GM12872 (cell line): ENCODE data around the gene HOXB6.

Source experiments
- CTCF ChIP-seq: IDR thresholded peaks from 3 replicates; pipeline ENCODE4 v1.5.1; 2011; ENCODE audit warnings: low read depth, mild to moderate bottlenecking, low read length, moderate library complexity; ENCODE audit not compliant: insufficient read depth

The HOXB6 gene

GRCh38 chr17:48639982-48640857 is 35.4 kb upstream of the HOXB6 start:
- no peak for TF ChIP-seq CTCF

- no peak for TF ChIP-seq CTCF
Measured at GRCh38 chr17:48639136-48639535, 34.4 kb upstream of the HOXB6 start.

- no peak for TF ChIP-seq CTCF
Measured at GRCh38 chr17:48637323-48638260, 32.8 kb upstream of the HOXB6 start.

- TF ChIP-seq CTCF = peak; percentile 83
Measured at GRCh38 chr17:48636177-48637018, 31.6 kb upstream of the HOXB6 start.

- no peak for TF ChIP-seq CTCF
Measured at GRCh38 chr17:48634493-48635208, 29.9 kb upstream of the HOXB6 start.

- no peak for TF ChIP-seq CTCF
Measured at GRCh38 chr17:48633266-48633677, 28.5 kb upstream of the HOXB6 start.
